NCI-H2081 treated with DMSO at 0.1 percent for 48 hours (cell line): Measurements from ENCODE around the gene RPTOR.
A peak's percentile ranks its signal among the peaks of the same experiment; 100 is the strongest.
"Not testable (repeated sequence)": the region's sequence is repeated elsewhere in the genome, so short reads cannot be mapped to it uniquely, and the experiment has no call there.

Source experiments
- DNase-seq: peaks from one replicate; lab custom pipeline; 2025; lab: John Stamatoyannopoulos, UW

The RPTOR gene

DNA sequence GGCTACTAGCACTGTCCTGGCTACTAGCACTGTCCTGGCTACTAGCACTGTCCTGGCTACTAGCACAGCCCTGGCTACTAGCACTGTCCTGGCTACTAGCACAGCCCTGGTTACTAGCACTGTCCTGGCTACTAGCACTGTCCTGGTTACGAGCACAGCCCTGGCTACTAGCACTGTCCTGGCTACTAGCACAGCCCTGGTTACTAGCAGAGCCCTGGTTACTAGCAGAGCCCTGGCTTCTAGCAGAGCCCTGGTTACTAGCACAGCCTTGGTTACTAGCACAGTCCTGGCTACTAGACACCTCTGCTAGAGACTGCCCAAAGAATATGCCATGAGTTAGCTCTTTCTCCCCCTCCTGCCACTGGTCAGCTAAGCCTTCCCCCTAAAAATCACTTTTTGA is 200.1 kb downstream of the RPTOR start:
- DNase-seq, result not testable (repeated sequence)

DNA sequence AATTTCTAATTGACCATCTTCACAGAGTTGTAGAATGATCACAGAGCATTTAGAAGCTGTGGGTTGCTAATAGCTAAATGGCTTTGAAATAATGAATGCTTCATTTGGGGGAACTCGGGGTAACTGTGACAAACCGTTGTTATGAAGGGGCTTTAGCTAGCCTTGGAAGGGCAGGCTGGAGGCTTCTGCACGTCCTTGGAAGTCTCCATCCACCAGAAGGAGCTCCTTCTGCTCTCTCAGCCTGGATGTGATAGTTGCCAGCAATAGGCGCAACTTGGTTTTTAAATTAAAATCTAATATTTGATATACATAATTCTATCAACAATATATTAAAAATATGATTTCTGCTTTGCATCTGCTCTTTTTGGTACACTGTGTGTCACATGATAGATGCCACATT is 200.5 kb downstream of the RPTOR start:
- no peak for DNase-seq

DNA sequence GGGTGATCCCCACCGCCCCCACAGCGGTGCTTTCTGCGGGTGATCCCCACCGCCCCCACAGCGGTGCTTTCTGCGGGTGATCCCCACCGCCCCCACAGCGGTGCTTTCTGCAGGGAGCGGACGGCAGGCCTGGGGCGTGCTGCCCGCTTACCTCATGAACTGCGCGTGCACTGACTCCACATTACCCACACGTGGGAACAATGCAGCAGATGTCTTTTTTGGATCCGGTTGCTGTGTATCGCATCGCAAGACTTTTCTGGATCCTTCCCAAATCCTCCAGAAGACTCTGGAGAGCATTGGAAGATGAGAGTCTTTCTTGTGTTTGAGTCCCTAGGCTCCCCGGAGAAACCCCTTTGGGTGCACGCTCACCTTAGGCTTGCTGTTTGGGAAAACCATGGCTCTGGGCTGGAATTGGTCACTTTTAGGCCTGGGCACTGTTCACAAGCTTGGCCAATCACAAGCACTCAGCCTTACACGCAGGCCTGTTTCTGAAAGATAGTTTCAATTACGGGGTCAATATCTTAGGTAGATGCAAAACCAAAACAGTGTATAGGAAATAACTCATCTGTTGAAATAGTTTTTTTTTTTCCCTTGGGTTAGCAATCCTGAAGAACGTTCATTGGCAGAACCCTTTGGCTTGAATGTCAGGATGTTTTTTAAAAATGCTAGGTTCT is 201.8 kb downstream of the RPTOR start:
- DNase-seq, result no peak

DNA sequence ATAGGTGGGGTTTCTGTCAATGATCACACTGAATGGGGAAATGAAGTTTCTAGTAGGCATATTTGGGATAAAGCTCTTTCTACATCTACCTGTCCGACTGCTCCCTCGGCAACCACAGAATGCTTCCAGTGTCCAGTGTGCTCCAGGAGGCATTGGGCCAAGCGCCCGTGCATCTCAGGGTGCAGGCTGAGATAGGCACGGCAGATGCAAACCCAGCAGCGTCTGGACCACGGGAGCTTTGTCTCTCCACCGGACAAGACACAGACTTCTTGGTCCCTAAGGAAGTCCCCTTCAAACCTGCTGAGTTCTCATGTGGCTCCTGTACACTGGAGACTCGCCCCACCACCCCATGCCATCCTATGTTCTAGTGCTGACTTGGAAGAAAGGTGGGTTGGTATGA is 202.8 kb downstream of the RPTOR start:
- no peak for DNase-seq

DNA sequence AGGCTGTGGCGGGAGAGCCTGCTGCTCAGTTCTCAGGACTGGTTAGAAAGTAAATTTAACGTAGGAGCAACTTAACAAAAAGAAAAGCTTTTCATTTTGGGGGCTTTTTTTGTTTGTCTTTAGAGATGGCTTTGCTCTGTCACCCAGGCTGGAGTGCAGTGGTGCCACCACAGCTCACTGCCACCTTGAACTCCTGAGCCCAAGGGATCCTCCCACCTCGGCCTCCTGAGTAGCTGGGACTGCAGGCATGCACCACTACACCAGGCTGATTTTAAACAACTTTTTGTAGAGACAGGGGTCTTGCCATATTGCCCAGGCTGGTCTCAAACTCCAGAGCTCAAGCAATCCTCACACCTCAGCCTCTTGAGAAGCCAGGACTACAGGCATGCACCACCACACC is 205.0 kb downstream of the RPTOR start:
- DNase-seq, result no peak

DNA sequence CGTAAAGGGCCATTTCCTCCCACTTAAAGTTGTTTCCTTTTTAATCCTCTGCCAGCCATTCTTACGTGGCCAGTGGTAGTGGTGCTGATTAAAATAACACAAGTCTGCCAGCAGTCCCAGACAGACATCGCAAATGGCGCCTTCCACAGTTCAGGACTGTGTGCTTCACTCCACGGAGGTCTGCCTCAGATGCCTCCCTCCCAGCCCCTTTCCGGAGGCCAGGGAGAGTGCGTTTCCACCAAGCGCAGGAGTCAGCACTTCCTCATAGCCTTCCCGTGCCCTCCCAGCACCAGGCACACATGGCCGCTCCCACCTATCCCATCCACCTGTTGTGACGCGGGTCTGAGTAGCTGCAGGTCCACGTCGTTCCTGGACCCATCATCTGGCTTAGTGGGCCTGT is 205.6 kb downstream of the RPTOR start:
- no peak for DNase-seq

DNA sequence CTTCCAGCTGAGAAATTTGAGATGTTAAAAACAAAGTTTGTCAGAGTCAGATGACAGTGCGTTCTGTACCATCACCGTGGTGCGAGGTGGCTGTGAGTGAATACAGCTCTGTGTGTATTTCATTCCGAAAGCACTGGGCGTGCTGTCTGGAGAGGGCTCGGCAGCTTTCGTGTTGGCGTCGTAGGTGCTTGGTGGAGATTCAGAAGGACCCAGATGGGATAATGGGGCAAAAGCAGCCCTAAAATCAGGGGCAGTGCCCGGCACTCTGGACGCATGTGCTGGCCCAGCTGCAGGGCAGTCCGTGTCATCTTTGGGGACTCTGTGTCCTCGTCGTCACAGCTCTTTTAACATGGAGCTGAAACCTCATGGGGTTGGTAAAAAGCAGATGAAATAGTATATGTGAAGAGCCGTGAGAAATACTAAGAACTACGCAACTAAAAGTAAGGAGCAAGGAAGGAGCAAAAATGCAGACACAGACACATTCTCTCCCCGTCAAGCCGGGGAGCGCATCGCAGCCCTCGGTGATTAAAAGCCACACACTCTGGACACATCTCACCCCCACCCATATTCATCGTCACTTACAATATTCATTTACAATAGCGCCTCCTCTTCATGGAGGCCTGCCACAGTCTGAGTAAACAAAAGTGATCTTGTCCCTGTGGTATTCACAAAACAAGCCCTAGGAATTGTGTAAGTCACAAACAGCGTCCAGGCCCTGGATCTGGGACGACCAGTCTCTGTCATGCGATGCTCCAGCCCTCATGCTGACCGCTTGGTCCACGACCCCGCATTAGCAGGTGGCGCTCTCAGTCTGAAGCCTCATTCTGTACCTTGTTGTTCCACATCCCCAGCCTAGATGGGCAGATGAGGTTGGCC is 206.7 kb downstream of the RPTOR start:
- DNase-seq, result no peak

DNA sequence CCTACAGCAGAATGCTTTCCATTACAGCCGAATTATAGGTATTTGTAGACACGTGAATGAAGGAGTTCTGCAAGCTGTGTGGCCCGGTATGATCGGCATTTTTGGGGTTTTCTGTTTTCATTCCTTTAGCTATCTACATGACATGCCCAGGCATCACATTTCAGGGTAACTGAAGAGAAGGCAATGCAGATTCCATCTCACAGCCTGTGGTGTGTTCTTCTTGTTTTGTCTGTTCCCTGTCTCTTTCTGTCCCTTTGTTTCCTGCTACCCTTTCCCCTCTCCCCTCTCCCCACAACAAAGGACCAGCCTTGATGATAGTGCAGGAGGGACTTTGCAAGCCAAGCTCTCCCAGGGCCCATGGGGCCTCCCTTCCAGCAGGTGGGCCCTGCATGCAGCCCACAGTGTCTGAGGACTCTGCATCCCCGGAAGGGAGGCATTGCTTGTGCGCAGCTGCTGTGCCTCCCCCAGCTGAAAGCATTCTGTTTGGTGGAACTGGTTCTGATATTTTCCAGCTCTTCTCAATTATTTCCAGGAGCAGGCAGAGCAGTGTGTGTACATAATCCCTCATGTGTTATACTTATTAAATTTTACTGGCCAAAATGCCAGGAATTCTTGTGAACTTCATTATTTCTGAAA is 207.4 kb downstream of the RPTOR start:
- no peak for DNase-seq

DNA sequence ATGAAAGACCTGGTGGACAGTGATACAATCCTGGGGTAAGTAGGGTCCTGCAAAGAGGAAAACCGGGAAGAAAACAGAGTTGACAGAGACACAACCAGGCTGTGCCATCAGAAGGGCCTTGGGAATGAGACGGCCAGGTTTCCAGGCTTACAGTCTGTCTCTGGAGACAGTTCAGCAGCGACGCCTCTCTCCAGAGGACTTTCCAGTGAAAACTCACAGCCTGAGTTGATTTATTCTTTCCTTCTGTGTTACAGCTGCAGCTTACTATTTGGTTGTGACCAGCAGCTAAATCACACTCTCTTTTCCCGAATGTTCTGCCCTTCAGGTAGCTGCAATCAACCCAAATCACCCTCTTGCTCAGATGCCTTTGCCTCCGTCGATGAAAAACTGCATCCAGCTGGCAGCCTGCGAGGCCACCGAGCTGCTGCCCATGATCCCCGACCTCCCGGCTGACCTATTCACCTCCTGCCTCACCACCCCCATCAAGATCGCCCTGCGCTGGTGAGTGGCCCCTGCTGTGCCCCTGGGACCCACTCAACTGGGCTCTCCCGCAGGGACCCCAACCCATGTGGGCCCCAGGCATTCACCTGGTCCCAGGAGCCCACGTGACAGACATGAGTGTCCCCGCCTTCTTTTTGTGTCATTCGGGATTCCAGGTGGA is 209.2 kb downstream of the RPTOR start:
- no peak for DNase-seq

DNA sequence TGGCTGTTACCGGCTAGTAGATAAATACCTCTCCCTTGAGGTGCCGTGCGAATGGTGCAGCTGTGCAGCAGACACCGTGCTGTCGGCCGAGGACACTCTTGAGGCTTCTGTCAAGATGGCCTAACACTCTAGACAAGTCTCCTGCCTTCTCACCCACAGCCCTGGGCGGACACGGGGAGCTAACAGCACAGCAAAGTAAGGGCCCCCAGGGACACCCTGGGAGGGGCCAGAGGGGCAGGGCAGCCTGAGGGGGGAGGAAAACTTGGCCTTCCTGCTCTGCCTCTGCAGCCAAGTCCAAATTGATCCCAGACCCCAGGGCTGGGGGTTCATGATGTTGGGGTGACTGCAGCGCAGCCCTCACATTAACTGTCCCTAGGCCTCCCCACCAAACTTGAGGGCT is 210.2 kb downstream of the RPTOR start:
- no peak for DNase-seq

DNA sequence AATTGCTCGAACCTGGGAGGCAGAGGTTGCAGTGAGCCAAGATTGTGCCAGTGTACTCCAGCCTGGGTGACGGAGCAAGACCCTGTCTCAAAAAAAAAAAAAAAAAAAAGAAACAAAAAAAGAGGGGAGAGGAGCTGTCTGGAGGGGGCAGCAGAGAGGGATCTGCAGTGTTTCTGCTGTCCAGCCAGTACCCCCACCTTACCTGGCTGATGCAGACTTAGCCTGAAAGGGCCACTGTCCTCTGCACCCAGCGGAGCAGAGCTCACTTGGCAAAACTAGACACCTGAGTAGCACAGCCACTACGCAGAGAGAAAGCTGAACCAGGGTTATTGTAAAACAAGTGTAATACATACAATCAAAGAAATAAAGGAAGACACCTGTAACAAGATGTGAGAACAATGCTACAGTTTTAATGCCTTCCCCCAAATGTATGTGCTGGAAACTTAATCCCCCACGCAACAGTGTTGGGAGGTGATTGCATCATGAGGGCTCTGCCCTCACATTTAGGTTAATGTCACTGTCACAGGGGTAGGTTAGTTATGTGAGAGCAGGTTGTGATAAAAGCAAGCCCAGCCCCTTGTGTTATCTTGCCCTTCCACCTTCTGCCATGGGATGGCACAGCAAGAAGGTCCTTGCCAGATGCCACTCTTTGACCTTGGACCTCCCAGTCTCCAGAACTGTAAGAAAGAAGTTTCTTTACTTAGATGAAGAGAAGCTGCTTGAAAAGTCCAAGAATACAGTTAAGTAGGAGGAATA is 211.2 kb downstream of the RPTOR start:
- no peak for DNase-seq

DNA sequence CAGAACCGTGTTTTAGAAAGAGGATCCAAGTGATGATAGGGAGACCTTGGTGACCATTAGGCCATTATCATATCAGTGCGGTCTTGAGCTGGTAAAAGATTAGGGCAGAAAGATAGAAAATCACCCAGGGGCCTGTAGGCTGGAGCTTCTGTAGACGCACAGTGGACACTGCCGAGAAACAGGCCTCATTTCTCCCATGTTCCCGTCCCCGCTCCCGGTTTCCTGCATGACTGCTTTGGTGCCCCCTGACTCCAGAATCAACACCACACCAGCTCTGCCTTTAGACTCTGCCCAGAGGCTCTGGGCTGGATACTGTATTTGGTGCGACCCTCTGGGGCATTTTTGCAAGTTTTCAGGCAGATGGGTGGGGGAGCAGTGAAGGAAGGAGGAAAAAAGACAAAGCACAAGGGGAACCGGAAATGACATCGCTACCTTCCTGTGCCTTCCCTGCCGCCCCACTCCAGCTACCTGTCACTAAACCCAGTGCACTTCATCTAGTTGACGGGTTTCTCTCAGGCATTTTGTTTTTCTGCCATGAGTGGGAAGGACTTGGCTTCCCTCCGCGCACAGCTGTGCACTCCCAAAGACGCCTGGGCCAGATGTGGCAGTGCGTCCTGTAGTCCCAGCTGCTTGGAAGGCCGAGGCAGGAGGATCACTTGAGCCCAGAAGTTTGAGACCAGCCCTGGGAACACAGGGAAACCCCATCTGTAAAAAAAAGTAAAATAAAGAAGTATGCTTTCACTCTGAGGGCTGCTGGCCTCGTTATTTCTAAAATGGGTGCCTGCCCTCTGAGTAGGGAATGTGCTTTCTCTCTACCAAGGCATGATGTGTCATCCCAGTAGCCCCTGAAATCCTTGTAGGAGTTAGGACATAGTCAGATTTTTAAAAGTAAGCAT is 214.1 kb downstream of the RPTOR start:
- no peak for DNase-seq

DNA sequence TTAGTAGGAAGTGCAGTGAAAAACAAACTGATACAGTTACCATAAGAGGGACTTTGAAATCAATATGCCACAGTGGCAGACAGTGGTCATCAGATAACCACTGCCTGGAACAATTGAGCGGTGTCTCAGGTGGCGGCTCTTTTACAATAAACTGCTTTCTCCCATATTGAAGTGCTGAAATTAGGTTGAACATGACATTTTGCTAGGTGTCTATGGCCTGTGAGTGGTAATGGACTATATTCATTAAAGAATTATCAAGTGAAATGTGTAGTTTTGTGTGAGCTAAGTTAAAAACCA is 214.7 kb downstream of the RPTOR start:
- DNase-seq, result no peak

DNA sequence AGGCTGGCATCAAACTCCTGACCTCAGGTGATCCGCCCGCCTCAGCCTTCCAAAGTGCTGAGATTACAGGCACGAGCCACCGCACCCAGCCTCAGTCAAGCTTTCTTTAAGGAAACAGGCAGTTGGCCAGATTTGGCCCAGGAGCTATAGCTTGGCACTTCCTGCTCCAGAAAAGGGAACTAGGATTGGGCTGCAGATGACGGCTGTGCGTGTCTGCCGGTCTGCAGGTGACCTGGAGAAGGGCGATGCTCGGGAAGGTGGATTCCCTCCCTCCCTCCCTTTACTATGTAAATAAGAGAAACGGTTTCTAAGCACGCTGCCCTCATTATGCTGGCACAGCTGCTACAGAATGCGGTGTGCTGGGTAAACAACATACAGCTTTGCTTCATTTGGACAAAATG is 215.9 kb downstream of the RPTOR start:
- DNase-seq, result peak; percentile 96

DNA sequence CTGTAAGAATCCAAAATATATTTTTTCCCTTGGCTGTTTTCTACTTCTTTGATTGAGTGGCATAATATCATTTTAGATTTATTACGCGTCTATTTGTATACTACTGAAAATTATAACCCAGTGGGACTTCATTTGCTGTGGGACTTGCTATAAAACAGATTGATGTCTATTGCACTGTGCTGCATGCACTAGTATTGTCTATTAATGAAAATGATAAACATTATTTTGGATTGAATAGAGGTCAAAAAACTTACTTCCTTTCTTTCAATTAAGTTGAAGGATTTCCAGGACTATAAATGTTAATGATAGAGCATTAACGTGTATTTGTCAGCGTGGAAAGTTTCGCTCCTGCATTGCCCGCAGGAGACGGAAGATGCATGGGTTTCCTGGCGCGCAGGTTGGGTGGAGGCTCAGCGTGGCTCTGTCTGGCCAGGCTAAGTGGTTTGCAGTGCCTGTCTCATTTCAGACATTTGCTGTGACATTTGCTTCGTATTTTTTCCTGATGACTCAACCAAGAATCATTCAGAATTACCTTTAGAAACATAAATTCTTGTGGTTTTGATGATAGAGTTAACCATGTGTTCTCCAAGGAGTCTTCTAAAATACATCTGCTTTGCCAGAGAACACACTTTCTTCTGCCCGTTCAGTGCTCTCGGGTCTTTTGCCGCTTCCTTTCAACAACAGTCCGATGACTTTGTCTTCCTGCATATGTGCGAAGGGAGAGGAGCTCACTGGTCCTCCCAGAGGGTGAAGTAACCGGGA is 216.7 kb downstream of the RPTOR start:
- no peak for DNase-seq

DNA sequence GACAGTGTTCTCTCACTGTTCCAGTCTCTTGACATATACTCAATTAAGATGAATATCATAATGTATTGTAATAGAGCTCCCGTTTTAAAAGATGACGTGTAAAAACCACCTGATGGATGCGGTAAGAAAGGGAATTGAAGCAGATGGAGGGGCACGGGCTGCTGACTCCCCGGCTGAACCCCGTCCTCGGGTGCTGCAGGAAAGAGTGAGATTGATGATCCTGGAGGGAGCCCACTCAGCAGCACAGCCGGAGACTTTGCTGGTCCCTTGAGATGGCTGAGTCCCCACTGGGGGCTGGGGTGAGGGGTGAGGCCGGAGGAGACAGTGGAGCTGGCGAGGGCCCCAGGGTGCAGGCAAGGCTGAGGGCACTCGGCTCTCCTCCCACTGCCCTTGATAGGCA is 217.4 kb downstream of the RPTOR start:
- no peak for DNase-seq

DNA sequence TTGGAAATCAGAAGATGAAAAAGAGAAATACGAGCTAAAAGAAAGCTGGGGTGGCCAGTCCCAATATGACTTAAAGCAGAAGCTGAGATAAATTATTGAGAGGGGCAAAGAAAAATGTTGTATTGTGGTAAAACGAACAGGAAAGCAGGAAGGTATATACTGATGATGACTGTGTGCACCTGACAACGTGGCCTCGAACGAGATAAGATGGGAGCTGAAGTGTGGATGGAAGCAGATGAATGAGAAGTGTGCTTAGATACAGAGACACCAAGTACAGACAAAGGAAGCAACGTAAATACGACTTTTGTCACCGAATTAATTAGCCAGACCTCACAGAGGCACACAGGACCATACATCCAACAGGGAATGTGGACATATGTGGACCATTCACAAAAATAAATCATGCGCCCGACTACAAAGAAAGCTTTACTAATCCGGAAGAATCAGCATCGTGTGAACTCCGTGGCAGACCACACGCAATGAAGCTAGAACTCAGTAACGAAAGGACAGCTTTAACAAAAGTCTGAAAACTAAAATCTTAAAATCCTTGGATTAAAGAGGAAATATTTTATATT is 218.7 kb downstream of the RPTOR start:
- DNase-seq, result no peak

DNA sequence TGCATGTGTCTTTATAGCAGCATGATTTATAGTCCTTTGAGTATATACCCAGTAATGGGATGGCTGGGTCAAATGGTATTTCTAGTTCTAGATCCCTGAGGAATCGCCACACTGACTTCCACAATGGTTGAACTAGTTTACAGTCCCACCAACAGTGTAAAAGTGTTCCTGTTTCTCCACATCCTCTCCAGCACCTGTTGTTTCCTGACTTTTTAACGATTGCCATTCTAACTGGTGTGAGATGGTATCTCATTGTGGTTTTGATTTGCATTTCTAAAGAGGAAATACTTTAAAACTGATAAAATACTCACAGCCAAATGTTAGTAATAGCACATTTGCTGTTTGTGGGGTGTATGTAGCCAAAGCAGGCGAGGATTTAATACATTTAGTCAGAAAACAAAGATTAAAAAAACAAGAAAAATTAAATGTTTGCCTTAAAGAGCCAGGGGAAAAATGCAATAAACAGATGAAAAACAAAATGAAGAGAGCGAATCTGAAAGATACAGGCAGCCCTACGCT is 220.0 kb downstream of the RPTOR start:
- DNase-seq, result not testable (repeated sequence)

DNA sequence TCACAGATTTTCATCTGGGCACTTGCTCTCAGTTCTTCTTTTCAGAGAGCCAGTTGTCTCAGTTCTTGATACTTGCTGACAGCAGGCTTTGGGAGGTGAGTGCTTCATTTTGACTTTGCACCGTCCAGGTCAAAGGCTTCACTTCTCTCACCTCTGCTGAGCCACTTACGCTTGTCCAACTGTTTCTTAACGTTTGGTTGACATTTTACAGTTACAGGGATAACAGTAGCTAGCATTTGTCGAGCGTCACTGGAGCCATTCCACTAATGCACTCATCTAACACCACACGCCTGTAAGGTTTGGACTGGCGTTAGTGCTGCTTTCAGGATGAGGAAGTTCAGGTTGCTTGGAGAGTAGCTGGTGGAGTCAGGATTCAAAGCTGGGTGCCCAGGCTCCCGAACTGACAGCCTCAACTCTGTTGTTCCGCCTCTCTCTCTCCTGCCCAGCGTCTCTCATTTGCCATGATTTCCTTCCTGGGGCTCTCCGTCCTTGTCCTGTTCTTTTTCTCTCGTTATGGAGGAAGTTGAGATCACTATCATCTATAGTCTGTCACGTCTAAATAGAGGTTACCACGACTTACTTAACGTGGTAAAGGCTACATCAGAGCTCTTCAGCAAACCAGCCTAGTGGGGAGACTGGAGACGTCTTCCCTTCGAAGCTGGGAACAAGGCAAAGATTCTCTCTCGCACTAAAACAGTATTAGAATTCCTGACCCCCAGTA is 220.8 kb downstream of the RPTOR start:
- no peak for DNase-seq
